WTC11 (cell line): ENCODE results near the gene KSR1. TPM values are rescaled to one million over a fixed set of nuclear protein-coding genes. Genes with fewer than 3 reads are reported as not detected.

Source experiments
- ATAC-seq: fragments of 200-7000 bp; cut with Tn5 transposase; 2 replicates; pipeline ENCODE4 v1.10.0; 2021; ENCODE audit warnings: mild to moderate bottlenecking, moderate library complexity
- CTCF ChIA-PET: fragments of 300-600 bp; sonication (Branson Sonifier 250); formaldehyde crosslinking; loops from one replicate; lab custom pipeline; 2021; ENCODE audit warnings: antibody characterized with exemption; lab: Charles Lee
- POLR2A ChIA-PET: fragments of 350-600 bp; sonication (Branson Sonifier 250); formaldehyde crosslinking; loops from one replicate; lab custom pipeline; 2021; ENCODE audit warnings: antibody characterized with exemption; lab: Charles Lee
- DNase-seq: peaks from one replicate; pipeline ENCODE4 v3.0.0; 2021; ENCODE audit warnings: low spot score
- H3K27ac Mint-ChIP-seq: 2 replicates; pipeline ENCODE4 v1.8.0; 2021; ENCODE audit warnings: mixed read lengths
- H3K27me3 Mint-ChIP-seq: 2 replicates; pipeline ENCODE4 v1.8.0; 2021; ENCODE audit warnings: low read depth, mild to moderate bottlenecking, moderate library complexity, mixed read lengths
- H3K36me3 Mint-ChIP-seq: 2 replicates; pipeline ENCODE4 v1.8.0; 2021; ENCODE audit warnings: mixed read lengths
- H3K4me1 Mint-ChIP-seq: 2 replicates; pipeline ENCODE4 v1.8.0; 2022; ENCODE audit warnings: mixed read lengths
- H3K4me3 Mint-ChIP-seq: 2 replicates; pipeline ENCODE4 v1.8.0; 2021; ENCODE audit warnings: mild to moderate bottlenecking, moderate library complexity, mixed read lengths
- H3K9me3 Mint-ChIP-seq: 2 replicates; pipeline ENCODE4 v1.8.0; 2021; ENCODE audit warnings: mixed read lengths
- ATF1 ChIP-seq: sonication (generic); formaldehyde crosslinking; IDR thresholded peaks from 2 replicates; pipeline ENCODE4 v1.8.1; 2023; ENCODE audit warnings: mild to moderate bottlenecking, moderate library complexity, missing genetic modification reagents
- ATF3 ChIP-seq: sonication (generic); formaldehyde crosslinking; conservative IDR thresholded peaks from 2 replicates; pipeline ENCODE4 v1.8.1; 2022; ENCODE audit warnings: mild to moderate bottlenecking, missing genetic modification reagents
- E2F5 ChIP-seq: sonication (generic); formaldehyde crosslinking; IDR thresholded peaks from 2 replicates; pipeline ENCODE4 v1.8.1; 2022; ENCODE audit warnings: mild to moderate bottlenecking, moderate library complexity, missing genetic modification reagents
- ESRRA ChIP-seq: sonication (generic); formaldehyde crosslinking; IDR thresholded peaks from 2 replicates; pipeline ENCODE4 v1.8.1; 2022; ENCODE audit warnings: mild to moderate bottlenecking, missing genetic modification reagents, borderline replicate concordance
- FOXP1 ChIP-seq: sonication (generic); formaldehyde crosslinking; IDR thresholded peaks from 2 replicates; pipeline ENCODE4 v1.8.0; 2022; ENCODE audit warnings: missing genetic modification reagents, mild to moderate bottlenecking, moderate library complexity, borderline replicate concordance
- GABPB1 ChIP-seq: sonication (generic); formaldehyde crosslinking; IDR thresholded peaks from 2 replicates; pipeline ENCODE4 v1.8.1; 2023; ENCODE audit warnings: mild to moderate bottlenecking, missing genetic modification reagents
- GTF2I ChIP-seq: fragments of 250-450 bp; sonication (Bioruptor Pico); conservative IDR thresholded peaks from 2 replicates; pipeline ENCODE4 v1.4.0; 2021; ENCODE audit warnings: mild to moderate bottlenecking
- HMGA2 ChIP-seq: fragments of 250-450 bp; sonication (Bioruptor Pico); IDR thresholded peaks from 2 replicates; pipeline ENCODE4 v1.4.0; 2021; ENCODE audit warnings: mild to moderate bottlenecking, moderate library complexity
- KAT7 ChIP-seq: sonication (generic); formaldehyde crosslinking; IDR thresholded peaks from 2 replicates; pipeline ENCODE4 v1.8.1; 2023; ENCODE audit warnings: missing genetic modification reagents, mild to moderate bottlenecking, borderline replicate concordance
- NR3C1 ChIP-seq: sonication (generic); formaldehyde crosslinking; conservative IDR thresholded peaks from 2 replicates; pipeline ENCODE4 v1.8.1; 2023; ENCODE audit warnings: low read depth, mild to moderate bottlenecking, missing genetic modification reagents
- RORB ChIP-seq: fragments of 250-450 bp; sonication (Bioruptor Pico); IDR thresholded peaks from 2 replicates; pipeline ENCODE4 v1.9.0; 2021; ENCODE audit warnings: mild to moderate bottlenecking
- SMAD4 ChIP-seq: sonication (generic); formaldehyde crosslinking; IDR thresholded peaks from 2 replicates; pipeline ENCODE4 v1.8.0; 2022; ENCODE audit warnings: mild to moderate bottlenecking, missing genetic modification reagents
- SOX15 ChIP-seq: fragments of 250-450 bp; sonication (Bioruptor Pico); IDR thresholded peaks from 2 replicates; pipeline ENCODE4 v1.9.0; 2021; ENCODE audit warnings: mild to moderate bottlenecking
- TCF7 ChIP-seq: sonication (generic); formaldehyde crosslinking; IDR thresholded peaks from 2 replicates; pipeline ENCODE4 v1.8.0; 2022; ENCODE audit warnings: mild to moderate bottlenecking, low read depth, missing genetic modification reagents, moderate library complexity
- ZNF138 ChIP-seq: sonication (generic); formaldehyde crosslinking; conservative IDR thresholded peaks from 2 replicates; pipeline ENCODE4 v1.8.1; 2022; ENCODE audit warnings: mild to moderate bottlenecking, moderate library complexity, missing genetic modification reagents
- ZNF396 ChIP-seq: fragments of 250-450 bp; sonication (Bioruptor Pico); IDR thresholded peaks from 2 replicates; pipeline ENCODE4 v1.8.0; 2021; ENCODE audit warnings: mild to moderate bottlenecking, moderate library complexity, borderline replicate concordance
- ZNF416 ChIP-seq: fragments of 250-450 bp; sonication (Bioruptor Pico); IDR thresholded peaks from 2 replicates; pipeline ENCODE4 v1.9.0; 2021; ENCODE audit warnings: mild to moderate bottlenecking, inconsistent platforms
- ZNF512 ChIP-seq: sonication (generic); formaldehyde crosslinking; IDR thresholded peaks from 2 replicates; pipeline ENCODE4 v1.8.1; 2022; ENCODE audit warnings: missing genetic modification reagents, borderline replicate concordance
- ZNF671 ChIP-seq: fragments of 250-450 bp; sonication (Bioruptor Pico); IDR thresholded peaks from 2 replicates; pipeline ENCODE4 v1.8.0; 2021; ENCODE audit warnings: mild to moderate bottlenecking
- total RNA-seq: library from RNA; stranded (reverse); gene quantifications from 3 replicates; pipeline ENCODE4 v1.2.3, GENCODE V29; 2021
- TF ChIP-seq, protein P1 (sequence below): sonication (generic); formaldehyde crosslinking; IDR thresholded peaks from 2 replicates; pipeline ENCODE4 v1.8.0; 2022; ENCODE audit warnings: mild to moderate bottlenecking, missing genetic modification reagents
- TF ChIP-seq, protein P2 (sequence below): fragments of 250-450 bp; sonication (Bioruptor Pico); IDR thresholded peaks from 2 replicates; pipeline ENCODE4 v1.9.0; 2021; ENCODE audit warnings: mild to moderate bottlenecking
- TF ChIP-seq, protein P3 (sequence below): sonication (generic); formaldehyde crosslinking; IDR thresholded peaks from 2 replicates; pipeline ENCODE4 v1.8.1; 2023; ENCODE audit warnings: mild to moderate bottlenecking, missing genetic modification reagents, borderline replicate concordance

KSR1 gene
- total RNA-seq, 1 experiment from 2014 or later = 45.5 TPM

- no peak overlapping the region for H3K4me3 Mint-ChIP-seq
- ATAC-seq (no peak; the same call in 1 of the 2 replicates), DNase-seq (no peak)
- TF ChIP-seq ZNF512 (CRISPR knock-in tag) = no peak
- no peak for TF ChIP-seq RORB (CRISPR knock-in tag)
- TF ChIP-seq GTF2I (CRISPR knock-in tag) = no peak
- TF ChIP-seq TCF7 (CRISPR knock-in tag) = no peak
- TF ChIP-seq, protein P1, sequence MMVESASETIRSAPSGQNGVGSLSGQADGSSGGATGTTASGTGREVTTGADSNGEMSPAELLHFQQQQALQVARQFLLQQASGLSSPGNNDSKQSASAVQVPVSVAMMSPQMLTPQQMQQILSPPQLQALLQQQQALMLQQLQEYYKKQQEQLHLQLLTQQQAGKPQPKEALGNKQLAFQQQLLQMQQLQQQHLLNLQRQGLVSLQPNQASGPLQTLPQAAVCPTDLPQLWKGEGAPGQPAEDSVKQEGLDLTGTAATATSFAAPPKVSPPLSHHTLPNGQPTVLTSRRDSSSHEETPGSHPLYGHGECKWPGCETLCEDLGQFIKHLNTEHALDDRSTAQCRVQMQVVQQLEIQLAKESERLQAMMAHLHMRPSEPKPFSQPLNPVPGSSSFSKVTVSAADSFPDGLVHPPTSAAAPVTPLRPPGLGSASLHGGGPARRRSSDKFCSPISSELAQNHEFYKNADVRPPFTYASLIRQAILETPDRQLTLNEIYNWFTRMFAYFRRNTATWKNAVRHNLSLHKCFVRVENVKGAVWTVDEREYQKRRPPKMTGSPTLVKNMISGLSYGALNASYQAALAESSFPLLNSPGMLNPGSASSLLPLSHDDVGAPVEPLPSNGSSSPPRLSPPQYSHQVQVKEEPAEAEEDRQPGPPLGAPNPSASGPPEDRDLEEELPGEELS (CRISPR knock-in tag) = no peak
- TF ChIP-seq E2F5 (CRISPR knock-in tag) = no peak
- no peak for TF ChIP-seq ZNF416 (CRISPR knock-in tag)
- no peak for TF ChIP-seq ZNF671 (CRISPR knock-in tag)
- TF ChIP-seq ATF1 (CRISPR knock-in tag) = no peak
- TF ChIP-seq ZNF138 (CRISPR knock-in tag) = no peak
- H3K36me3 Mint-ChIP-seq = no peaks in the 10 kb centered on the region
- CTCF ChIA-PET = interaction anchor here (1.2 to 3.7 kb wide), 5 partner anchors 12 to 63 kb away, joined by 3 to 15 read pairs (median 6); partner anchors contain the start of gene KSR1
- no peaks in the 10 kb centered on the region for H3K9me3 Mint-ChIP-seq
- H3K4me1 Mint-ChIP-seq = peaks cover 78% of the 10 kb centered on the region
- peak overlapping the region; percentile 62 for H3K27ac Mint-ChIP-seq
- H3K27me3 Mint-ChIP-seq = no peaks in the 10 kb centered on the region
- POLR2A ChIA-PET = no interaction called here
These were observed 62.6 kb downstream of the KSR1 start for GRCh38 chr17:27518545-27519521.

DNA sequence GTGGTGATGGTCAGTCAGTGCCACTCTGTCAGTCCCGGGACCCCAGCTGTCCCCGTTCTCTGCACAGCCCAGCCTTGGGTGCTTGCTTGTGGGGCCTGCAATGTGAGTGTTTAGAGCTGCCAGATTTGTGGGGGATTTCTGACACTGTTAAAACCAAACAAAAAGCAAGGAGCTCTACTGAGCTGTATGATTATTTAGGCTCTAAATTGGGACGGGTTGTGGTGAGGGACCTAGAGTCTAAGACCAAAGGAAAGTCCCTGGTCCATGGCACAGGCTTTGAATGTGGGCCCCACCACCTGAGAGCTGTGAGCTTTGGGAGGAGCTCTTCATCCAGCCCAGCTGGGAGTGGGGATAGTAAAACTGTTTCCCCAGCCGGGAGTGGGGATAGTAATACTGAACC lies 63.3 kb downstream of the KSR1 start:
- Mint-ChIP-seq H3K4me3 (no peak overlapping the region), H3K36me3 (no peaks in the 10 kb centered on the region), H3K9me3 (no peaks in the 10 kb centered on the region), H3K4me1 (peaks cover 78% of the 10 kb centered on the region), H3K27ac (peak overlapping the region; percentile 62), H3K27me3 (no peaks in the 10 kb centered on the region)
- ChIA-PET POLR2A (no interaction called here), CTCF (interaction anchor here (0.9 to 3.7 kb wide), 5 partner anchors 13 to 64 kb away, joined by 3 to 15 read pairs (median 6); partner anchors contain the start of gene KSR1)
- no peak for DNase-seq
- peak; percentile 33 for ATAC-seq
- TF ChIP-seq KAT7 (CRISPR knock-in tag) = no peak
- no peak for TF ChIP-seq NR3C1
- TF ChIP-seq ATF3 = no peak
- no peak for TF ChIP-seq ZNF396 (CRISPR knock-in tag)
- no peak for TF ChIP-seq ZNF512 (CRISPR knock-in tag)
- TF ChIP-seq SMAD4 (CRISPR knock-in tag) = no peak
- TF ChIP-seq FOXP1 (CRISPR knock-in tag) = no peak
- no peak for TF ChIP-seq SOX15 (CRISPR knock-in tag)
- TF ChIP-seq, protein P2, sequence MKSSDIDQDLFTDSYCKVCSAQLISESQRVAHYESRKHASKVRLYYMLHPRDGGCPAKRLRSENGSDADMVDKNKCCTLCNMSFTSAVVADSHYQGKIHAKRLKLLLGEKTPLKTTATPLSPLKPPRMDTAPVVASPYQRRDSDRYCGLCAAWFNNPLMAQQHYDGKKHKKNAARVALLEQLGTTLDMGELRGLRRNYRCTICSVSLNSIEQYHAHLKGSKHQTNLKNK (CRISPR knock-in tag) = no peak
- TF ChIP-seq, protein P3, sequence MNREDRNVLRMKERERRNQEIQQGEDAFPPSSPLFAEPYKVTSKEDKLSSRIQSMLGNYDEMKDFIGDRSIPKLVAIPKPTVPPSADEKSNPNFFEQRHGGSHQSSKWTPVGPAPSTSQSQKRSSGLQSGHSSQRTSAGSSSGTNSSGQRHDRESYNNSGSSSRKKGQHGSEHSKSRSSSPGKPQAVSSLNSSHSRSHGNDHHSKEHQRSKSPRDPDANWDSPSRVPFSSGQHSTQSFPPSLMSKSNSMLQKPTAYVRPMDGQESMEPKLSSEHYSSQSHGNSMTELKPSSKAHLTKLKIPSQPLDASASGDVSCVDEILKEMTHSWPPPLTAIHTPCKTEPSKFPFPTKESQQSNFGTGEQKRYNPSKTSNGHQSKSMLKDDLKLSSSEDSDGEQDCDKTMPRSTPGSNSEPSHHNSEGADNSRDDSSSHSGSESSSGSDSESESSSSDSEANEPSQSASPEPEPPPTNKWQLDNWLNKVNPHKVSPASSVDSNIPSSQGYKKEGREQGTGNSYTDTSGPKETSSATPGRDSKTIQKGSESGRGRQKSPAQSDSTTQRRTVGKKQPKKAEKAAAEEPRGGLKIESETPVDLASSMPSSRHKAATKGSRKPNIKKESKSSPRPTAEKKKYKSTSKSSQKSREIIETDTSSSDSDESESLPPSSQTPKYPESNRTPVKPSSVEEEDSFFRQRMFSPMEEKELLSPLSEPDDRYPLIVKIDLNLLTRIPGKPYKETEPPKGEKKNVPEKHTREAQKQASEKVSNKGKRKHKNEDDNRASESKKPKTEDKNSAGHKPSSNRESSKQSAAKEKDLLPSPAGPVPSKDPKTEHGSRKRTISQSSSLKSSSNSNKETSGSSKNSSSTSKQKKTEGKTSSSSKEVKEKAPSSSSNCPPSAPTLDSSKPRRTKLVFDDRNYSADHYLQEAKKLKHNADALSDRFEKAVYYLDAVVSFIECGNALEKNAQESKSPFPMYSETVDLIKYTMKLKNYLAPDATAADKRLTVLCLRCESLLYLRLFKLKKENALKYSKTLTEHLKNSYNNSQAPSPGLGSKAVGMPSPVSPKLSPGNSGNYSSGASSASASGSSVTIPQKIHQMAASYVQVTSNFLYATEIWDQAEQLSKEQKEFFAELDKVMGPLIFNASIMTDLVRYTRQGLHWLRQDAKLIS (CRISPR knock-in tag) = no peak
- TF ChIP-seq GABPB1 (CRISPR knock-in tag) = no peak
- no peak for TF ChIP-seq HMGA2 (CRISPR knock-in tag)
- TF ChIP-seq ESRRA (CRISPR knock-in tag) = no peak
